KMS-11 (cell line): Measurements from ENCODE around the gene CDHR4.

ENCODE experiments used
- H2AFZ ChIP-seq: fragments of 200-600 bp; sonication (generic); 2 replicates; pipeline ENCODE4 v1.6.1; 2016; ENCODE audit warnings: antibody characterized with exemption, mixed run types, low read depth
- H3K27ac ChIP-seq: fragments of 200-600 bp; sonication (generic); 2 replicates; pipeline ENCODE4 v1.6.1; 2016; ENCODE audit warnings: mild to moderate bottlenecking, mixed run types
- H3K27me3 ChIP-seq: fragments of 200-600 bp; sonication (generic); 2 replicates; pipeline ENCODE4 v1.6.1; 2017; ENCODE audit warnings: mild to moderate bottlenecking, low read depth, mixed run types, moderate library complexity; ENCODE audit not compliant: insufficient read depth
- H3K36me3 ChIP-seq: fragments of 200-600 bp; sonication (generic); 2 replicates; pipeline ENCODE4 v1.6.1; 2017; ENCODE audit warnings: mild to moderate bottlenecking, mixed run types; ENCODE audit not compliant: insufficient read depth
- H3K4me1 ChIP-seq: fragments of 200-600 bp; sonication (generic); 2 replicates; pipeline ENCODE4 v1.6.1; 2016; ENCODE audit warnings: mild to moderate bottlenecking, low read depth, mixed run types; ENCODE audit not compliant: poor library complexity, severe bottlenecking
- H3K4me2 ChIP-seq: fragments of 200-600 bp; sonication (generic); 2 replicates; pipeline ENCODE4 v1.7.0; 2016; ENCODE audit warnings: mild to moderate bottlenecking, mixed run types
- H3K4me3 ChIP-seq: fragments of 200-600 bp; sonication (generic); IDR thresholded peaks from 2 replicates; pipeline ENCODE4 v1.6.1; 2017; ENCODE audit warnings: low read depth, low read length, mixed read lengths; ENCODE audit not compliant: insufficient read depth
- H3K79me2 ChIP-seq: fragments of 200-600 bp; sonication (generic); 2 replicates; pipeline ENCODE4 v1.6.1; 2016; ENCODE audit warnings: low read depth, mixed run types; ENCODE audit not compliant: insufficient read depth
- H3K9ac ChIP-seq: fragments of 200-600 bp; sonication (generic); 2 replicates; pipeline ENCODE4 v1.6.1; 2016; ENCODE audit warnings: mild to moderate bottlenecking, mixed run types
- H4K20me1 ChIP-seq: fragments of 200-600 bp; sonication (generic); 2 replicates; pipeline ENCODE4 v1.6.1; 2016; ENCODE audit warnings: mild to moderate bottlenecking, mixed run types; ENCODE audit not compliant: insufficient read depth
- CTCF ChIP-seq: fragments of 200-600 bp; sonication (generic); conservative IDR thresholded peaks from 2 replicates; pipeline ENCODE4 v1.6.1; 2017; ENCODE audit warnings: low read depth, mild to moderate bottlenecking, antibody characterized with exemption, low read length, moderate library complexity, mixed read lengths

Gene CDHR4

GRCh38 chr3:49769286-49769915 is 30.3 kb downstream of the CDHR4 start:
- H3K27me3 ChIP-seq: no peaks in the 10 kb centered on the region
- no peak overlapping the region for H3K27ac ChIP-seq

GRCh38 chr3:49763981-49764380 is 35.7 kb downstream of the CDHR4 start:
- H3K9ac ChIP-seq: no peak overlapping the region
- H2AFZ ChIP-seq: no peak overlapping the region
- H3K4me3 ChIP-seq: no peak overlapping the region
- H3K4me2 ChIP-seq: no peak overlapping the region
- no peak overlapping the region for H3K27ac ChIP-seq
- no peaks in the 10 kb centered on the region for H3K27me3 ChIP-seq
- H3K4me1 ChIP-seq: no peaks in the 10 kb centered on the region
- peaks cover 51% of the 10 kb centered on the region for H3K79me2 ChIP-seq
- no peaks in the 10 kb centered on the region for H4K20me1 ChIP-seq
- TF ChIP-seq CTCF: no peak
- no peaks in the 10 kb centered on the region for H3K36me3 ChIP-seq

More at GRCh38 chr3:49769286-49769915, 30.3 kb downstream of the CDHR4 start:
- Histone ChIP-seq H2AFZ (no peak overlapping the region), H3K36me3 (no peaks in the 10 kb centered on the region), H3K4me3 (no peak overlapping the region), H3K4me1 (peaks cover 7% of the 10 kb centered on the region), H3K4me2 (no peak overlapping the region), H3K79me2 (peaks cover 60% of the 10 kb centered on the region), H3K9ac (no peak overlapping the region), H4K20me1 (no peaks in the 10 kb centered on the region)
- TF ChIP-seq CTCF: no peak

GRCh38 chr3:49761661-49762060 is 38.0 kb downstream of the CDHR4 start:
- Histone ChIP-seq H3K9ac (no peak overlapping the region), H3K27ac (no peak overlapping the region), H3K4me3 (no peak overlapping the region), H3K4me2 (no peak overlapping the region), H3K79me2 (peaks cover 34% of the 10 kb centered on the region; the same call in 1 of the 2 replicates), H4K20me1 (no peaks in the 10 kb centered on the region), H3K36me3 (no peaks in the 10 kb centered on the region), H2AFZ (no peak overlapping the region), H3K27me3 (no peaks in the 10 kb centered on the region), H3K4me1 (no peaks in the 10 kb centered on the region)
- no peak for TF ChIP-seq CTCF

- H3K79me2 ChIP-seq: peaks cover 15% of the 10 kb centered on the region; the same call in 1 of the 2 replicates
These were observed 40.4 kb downstream of the CDHR4 start for GRCh38 chr3:49759226-49759625.

More at GRCh38 chr3:49759226-49759625, 40.4 kb downstream of the CDHR4 start:
- no peaks in the 10 kb centered on the region for H3K27me3 ChIP-seq
- no peak overlapping the region for H3K4me3 ChIP-seq
- H4K20me1 ChIP-seq: no peaks in the 10 kb centered on the region
- H2AFZ ChIP-seq: no peak overlapping the region
- H3K4me2 ChIP-seq: no peak overlapping the region
- peaks cover 4% of the 10 kb centered on the region for H3K4me1 ChIP-seq
- H3K9ac ChIP-seq: no peak overlapping the region
- no peak for TF ChIP-seq CTCF
- no peak overlapping the region for H3K27ac ChIP-seq
- H3K36me3 ChIP-seq: no peaks in the 10 kb centered on the region
